ENCODE data around the gene GALNS. TPM values are rescaled to one million over a fixed set of nuclear protein-coding genes. Genes with fewer than 3 reads are reported as not detected.

The GALNS gene
- total and polyA plus RNA-seq, 2 of the 8 experiments (the other 6 are each of a cell fraction or from before 2014, with no cell fraction given) = 8.9 to 17.8 TPM

GRCh38 chr16:88897696-88898425 is 41.1 kb upstream of the GALNS start:
- H3K23ac ChIP-seq (ENCODE audit: insufficient read length) = no peak overlapping the region
- 90% methylated on average over 32 of the region's 34 CpGs; no CpG with 5 or more reads in 1 of the 2 experiments for WGBS, 2 experiments (ENCODE audit: extremely low coverage in 1 of 2, insufficient coverage in 1 of 2, insufficient read length in 1 of 2, insufficient replicate concordance in 2 of 2, low coverage in 1 of 2, low lambda C conversion rate in 2 of 2, missing lambda C conversion rate in 1 of 2)

More at GRCh38 chr16:88897696-88898425, 41.1 kb upstream of the GALNS start:
- no peaks in the 10 kb centered on the region for H3K23me2 ChIP-seq (ENCODE audit: low read depth, low read length)
- H3K9me3 ChIP-seq (ENCODE audit: insufficient read depth in 2 of 2, low read depth in 1 of 2, low read length in 1 of 2) = no peaks in the 10 kb centered on the region
- no peak overlapping the region for H2BK12ac ChIP-seq (ENCODE audit: low read depth, low read length)
- peak overlapping the region; percentile 3; the same call in 1 of the 2 replicates for H4K8ac ChIP-seq (ENCODE audit: extremely low read depth, insufficient read depth, low read length)
- H3K27me3 ChIP-seq (replicated peaks in 1 of 4; ENCODE audit: control insufficient read depth in 3 of 4, extremely low read depth in 1 of 4, insufficient read depth in 3 of 4, low read length in 3 of 4) = no peaks in the 10 kb centered on the region
- no peak for TF ChIP-seq CEBPB (IDR thresholded peaks at IDR 0.05; ENCODE audit: low read depth, low read length)
- TF ChIP-seq RFX5 (IDR thresholded peaks at IDR 0.05; ENCODE audit: borderline replicate concordance, low read depth, low read length) = no peak
- no peak for TF ChIP-seq CTBP2 (IDR thresholded peaks at IDR 0.05; ENCODE audit: borderline replicate concordance, insufficient read depth, insufficient read length, low read length)
- TF ChIP-seq JUND (IDR thresholded peaks at IDR 0.05; ENCODE audit: low read length) = no peak
- TF ChIP-seq PHF8 (conservative IDR thresholded peaks at IDR 0.05; ENCODE audit: low read depth, low read length) = no peak
- no peak for TF ChIP-seq RAD21 (IDR thresholded peaks at IDR 0.05 in 1 of 2, conservative IDR thresholded peaks at IDR 0.05 in 1 of 2; ENCODE audit: low read depth in 2 of 2, low read length in 2 of 2)
- no peak for TF ChIP-seq HDAC6 (IDR thresholded peaks at IDR 0.05; ENCODE audit: low read depth, low read length)
- TF ChIP-seq BACH1 (IDR thresholded peaks at IDR 0.05; ENCODE audit: low read length) = no peak
- TF ChIP-seq SRF (IDR thresholded peaks at IDR 0.05; ENCODE audit: low read depth, low read length) = no peak
- no peak for TF ChIP-seq NRF1 (IDR thresholded peaks at IDR 0.05; ENCODE audit: low read depth, low read length)
- TF ChIP-seq CBX8 (IDR thresholded peaks at IDR 0.05; ENCODE audit: borderline replicate concordance, low read depth, low read length) = no peak
- no peak for TF ChIP-seq TCF12 (IDR thresholded peaks at IDR 0.05; ENCODE audit: low read depth, low read length)
- no peak overlapping the region for H3K27ac ChIP-seq (ENCODE audit: low read depth, low read length)
- DNase-seq (ENCODE audit: low read depth in 1 of 2, low spot score in 2 of 2) = no peak
- CTCF ChIA-PET (ENCODE audit: partially characterized antibody) = interaction anchor here (1.0 to 2.0 kb wide), 3 partner anchors 21 to 269 kb away, joined by 3 to 10 read pairs (median 3); partner anchors contain the start of genes GALNS and TRAPPC2L
- H2BK120ac ChIP-seq (replicated peaks; ENCODE audit: low read depth, low read length) = no peak overlapping the region
- H3K36me3 ChIP-seq (ENCODE audit: control insufficient read depth in 2 of 4, insufficient read depth in 4 of 4, low read length in 3 of 4) = no peaks in the 10 kb centered on the region
- peaks cover 0 to 5% (median under 1%) of the 10 kb centered on the region in 4 experiments; a peak in 1 of 7 replicates for H3K4me1 ChIP-seq (replicated peaks in 1 of 4; ENCODE audit: control insufficient read depth in 3 of 4, insufficient read depth in 4 of 4, low read length in 3 of 4)
- no peaks in the 10 kb centered on the region for H4K20me1 ChIP-seq (replicated peaks in 1 of 2; ENCODE audit: control insufficient read depth in 1 of 2, insufficient read depth in 2 of 2, low read length in 2 of 2)
- H4K91ac ChIP-seq (replicated peaks; ENCODE audit: insufficient read length, low read length) = no peak overlapping the region
- no peak overlapping the region for H3K4ac ChIP-seq (replicated peaks; ENCODE audit: insufficient read length, low read depth, low read length)
- H4K5ac ChIP-seq (ENCODE audit: insufficient read length, low read depth, low read length) = no peak overlapping the region
- no peaks in the 10 kb centered on the region for H3K79me1 ChIP-seq (ENCODE audit: low read depth, low read length)
- no peak overlapping the region for H2AFZ ChIP-seq (ENCODE audit: low read length)
- POLR2A ChIA-PET (ENCODE audit: partially characterized antibody) = no interaction called here
- H3K56ac ChIP-seq (replicated peaks; ENCODE audit: insufficient read length, low read depth, low read length) = no peak overlapping the region
- H3K9ac ChIP-seq (replicated peaks in 1 of 4; ENCODE audit: extremely low read depth in 1 of 4, low read depth in 3 of 4, low read length in 3 of 4) = no peak overlapping the region
- no peak overlapping the region for H3K18ac ChIP-seq (ENCODE audit: extremely low read depth, low read length)
- no peak overlapping the region for H3K4me2 ChIP-seq (ENCODE audit: insufficient read depth in 1 of 2, low read depth in 2 of 2, low read length in 2 of 2)
- H2BK20ac ChIP-seq (ENCODE audit: low read length) = no peak overlapping the region
- no peak overlapping the region for H3K14ac ChIP-seq (ENCODE audit: insufficient read length)
- H2AK5ac ChIP-seq (ENCODE audit: low read depth, low read length) = no peak overlapping the region
- H3K4me3 ChIP-seq (ENCODE audit: extremely low read depth in 1 of 4, insufficient read depth in 2 of 4, low read depth in 3 of 4, low read length in 4 of 4) = no peak overlapping the region
- no peak overlapping the region for H2BK15ac ChIP-seq (ENCODE audit: low read length)
- no peak overlapping the region for H2BK5ac ChIP-seq (ENCODE audit: low read depth, low read length)
- no peak for FAIRE-seq
- no peaks in the 10 kb centered on the region for H3K79me2 ChIP-seq (ENCODE audit: control insufficient read depth in 1 of 2, insufficient read depth in 2 of 2, low read length in 2 of 2)
